Measurements from ENCODE around the gene AARSD1.

Gene AARSD1

DNA sequence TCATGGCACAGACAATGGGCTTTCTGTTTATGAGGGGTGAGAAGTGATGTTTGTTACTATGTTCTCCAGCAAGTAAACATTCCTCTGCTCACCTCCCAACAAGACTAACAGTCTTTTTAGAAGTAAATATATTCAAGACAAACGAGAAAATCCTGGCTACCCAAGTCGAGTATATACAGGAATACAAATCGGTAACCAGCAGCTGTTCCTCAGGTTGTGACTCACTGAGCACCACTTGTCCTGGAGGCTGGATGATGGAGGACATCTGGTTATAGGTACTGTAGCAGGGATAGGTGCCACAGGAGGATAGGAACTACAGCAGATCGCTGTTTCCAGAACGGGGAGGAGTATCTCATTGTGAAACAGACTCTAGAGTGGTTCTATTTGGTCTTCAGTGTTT, 28.6 kb upstream of the AARSD1 start:
- Histone ChIP-seq H2AFZ (ENCODE audit: low read depth, low read length, severe bottlenecking) (no peak overlapping the region), H3K4me3 (ENCODE audit: insufficient read depth, low read length, poor library complexity, severe bottlenecking) (no peak overlapping the region), H3K27ac (ENCODE audit: low read depth, low read length) (no peak overlapping the region), H4K20me1 (ENCODE audit: low read depth, low read length) (no peaks in the 10 kb centered on the region), H3K4me2 (ENCODE audit: low read depth, low read length, poor library complexity, severe bottlenecking) (no peak overlapping the region), H3K79me2 (ENCODE audit: insufficient read depth, low read length) (no peaks in the 10 kb centered on the region), H3K27me3 (ENCODE audit: low read length) (no peaks in the 10 kb centered on the region), H3K36me3 (ENCODE audit: low read length) (peaks cover 2% of the 10 kb centered on the region; the same call in 1 of the 2 replicates), H3K9me3 (ENCODE audit: insufficient read depth, low read length) (no peaks in the 10 kb centered on the region), H3K9ac (ENCODE audit: low read length) (no peak overlapping the region), H3F3A (ENCODE audit: insufficient read depth) (peaks cover 8% of the 10 kb centered on the region; the same call in 1 of the 2 replicates), H3K9me2 (replicated peaks; ENCODE audit: insufficient read depth, low read length) (no peaks in the 10 kb centered on the region)
- no peak for TF ChIP-seq CTCF (IDR thresholded peaks at IDR 0.05; ENCODE audit: insufficient read depth, low read length, poor library complexity, severe bottlenecking)
- no peak for TF ChIP-seq EZH2phosphoT487 (conservative IDR thresholded peaks at IDR 0.05; ENCODE audit: low read length)

- peaks cover 2% of the 10 kb centered on the region; the same call in 1 of the 2 replicates for H3K36me3 ChIP-seq (ENCODE audit: low read length)
- no peak overlapping the region for H3K9ac ChIP-seq (ENCODE audit: low read length)
- H3K9me2 ChIP-seq (replicated peaks; ENCODE audit: insufficient read depth, low read length) = no peaks in the 10 kb centered on the region
- peaks cover 8% of the 10 kb centered on the region; the same call in 1 of the 2 replicates for H3F3A ChIP-seq (ENCODE audit: insufficient read depth)
- H3K4me3 ChIP-seq (ENCODE audit: insufficient read depth, low read length, poor library complexity, severe bottlenecking) = no peak overlapping the region
- no peak overlapping the region for H2AFZ ChIP-seq (ENCODE audit: low read depth, low read length, severe bottlenecking)
- TF ChIP-seq EZH2phosphoT487 (conservative IDR thresholded peaks at IDR 0.05; ENCODE audit: low read length) = no peak
- no peak for TF ChIP-seq CTCF (IDR thresholded peaks at IDR 0.05; ENCODE audit: insufficient read depth, low read length, poor library complexity, severe bottlenecking)
- H3K9me3 ChIP-seq (ENCODE audit: insufficient read depth, low read length) = no peaks in the 10 kb centered on the region
- H3K4me2 ChIP-seq (ENCODE audit: low read depth, low read length, poor library complexity, severe bottlenecking) = no peak overlapping the region
- no peaks in the 10 kb centered on the region for H3K79me2 ChIP-seq (ENCODE audit: insufficient read depth, low read length)
- no peak overlapping the region for H3K27ac ChIP-seq (ENCODE audit: low read depth, low read length)
- H4K20me1 ChIP-seq (ENCODE audit: low read depth, low read length) = no peaks in the 10 kb centered on the region
- no peaks in the 10 kb centered on the region for H3K27me3 ChIP-seq (ENCODE audit: low read length)
These were observed 27.2 kb upstream of the AARSD1 start for GRCh38 chr17:42991471-42991870.

DNA sequence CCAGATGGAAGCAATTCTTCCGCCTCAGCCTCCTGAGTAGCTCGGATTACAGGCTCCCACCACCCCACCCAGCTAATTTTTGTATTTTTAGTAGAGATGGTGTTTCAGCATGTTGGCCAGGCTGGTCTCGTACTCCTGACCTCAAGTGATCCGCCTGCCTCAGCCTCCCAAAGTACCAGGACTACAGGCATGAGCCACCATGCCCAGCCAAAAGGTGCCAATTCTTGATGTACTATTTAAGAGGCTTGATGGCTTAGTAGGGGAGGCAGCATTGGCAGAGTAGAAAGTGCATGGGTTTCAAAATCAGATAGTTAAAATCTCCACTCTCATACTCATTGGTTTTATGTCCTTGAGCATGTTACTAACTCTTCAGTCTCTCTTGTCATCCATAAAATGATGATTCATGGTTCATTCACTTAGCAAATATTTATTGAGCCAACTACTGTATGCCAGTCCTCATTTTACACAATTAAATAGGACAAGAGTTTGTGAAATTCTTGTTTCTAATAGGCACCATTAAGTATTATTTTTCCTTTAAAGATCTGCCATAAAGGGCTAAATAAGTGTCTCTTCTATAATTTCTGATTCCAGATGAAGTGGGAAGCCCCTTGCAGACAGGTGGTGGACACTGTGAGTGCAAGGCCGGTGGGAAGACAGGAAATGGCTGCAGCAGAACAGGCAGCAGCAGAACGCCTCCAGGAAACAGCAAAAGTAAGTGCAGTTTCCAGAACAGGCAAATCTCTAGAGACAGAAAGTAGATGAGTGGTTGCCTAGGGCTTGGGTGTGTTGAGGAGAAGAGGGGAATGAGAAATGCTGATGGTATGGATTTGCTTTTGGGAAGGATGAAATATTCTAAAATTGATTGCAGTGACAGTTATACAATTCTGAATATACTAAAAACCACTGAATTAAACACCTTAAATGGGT, 25.7 kb upstream of the AARSD1 start:
- Histone ChIP-seq H3K27me3 (ENCODE audit: low read length) (no peaks in the 10 kb centered on the region), H3K27ac (ENCODE audit: low read depth, low read length) (no peak overlapping the region), H4K20me1 (ENCODE audit: low read depth, low read length) (no peaks in the 10 kb centered on the region), H3K9me3 (ENCODE audit: insufficient read depth, low read length) (no peaks in the 10 kb centered on the region), H3K36me3 (ENCODE audit: low read length) (peaks cover 2% of the 10 kb centered on the region; the same call in 1 of the 2 replicates), H3K79me2 (ENCODE audit: insufficient read depth, low read length) (no peaks in the 10 kb centered on the region), H3K9ac (ENCODE audit: low read length) (no peak overlapping the region), H3K4me3 (ENCODE audit: insufficient read depth, low read length, poor library complexity, severe bottlenecking) (no peak overlapping the region), H3K4me2 (ENCODE audit: low read depth, low read length, poor library complexity, severe bottlenecking) (no peak overlapping the region), H2AFZ (ENCODE audit: low read depth, low read length, severe bottlenecking) (no peak overlapping the region), H3K9me2 (replicated peaks; ENCODE audit: insufficient read depth, low read length) (no peaks in the 10 kb centered on the region), H3F3A (ENCODE audit: insufficient read depth) (peaks cover 5% of the 10 kb centered on the region; the same call in 1 of the 2 replicates)
- no peak for TF ChIP-seq EZH2phosphoT487 (conservative IDR thresholded peaks at IDR 0.05; ENCODE audit: low read length)
- TF ChIP-seq CTCF (IDR thresholded peaks at IDR 0.05; ENCODE audit: insufficient read depth, low read length, poor library complexity, severe bottlenecking) = no peak
